Measurements from ENCODE around the gene TLCD2. TPM values are rescaled to one million over a fixed set of nuclear protein-coding genes. Genes with fewer than 3 reads are reported as not detected.

The TLCD2 gene
- total and polyA plus RNA-seq, 2 experiments from 2014 or later, result 0.70 to 1.4 TPM

GRCh38 chr17:1758807-1759206, 48.6 kb upstream of the TLCD2 start:
- peaks cover 10% of the 10 kb centered on the region for H3K27me3 Mint-ChIP-seq (ENCODE audit: insufficient read depth, low read depth, poor library complexity)
- no peaks in the 10 kb centered on the region for H3K9me2 ChIP-seq (ENCODE audit: insufficient read depth)
- no peaks in the 10 kb centered on the region for H4K20me1 ChIP-seq (replicated peaks; ENCODE audit: insufficient read depth)
- H3K36me3 Mint-ChIP-seq (ENCODE audit: low read depth), result no peaks in the 10 kb centered on the region
- peaks cover 6% of the 10 kb centered on the region; the same call in 1 of the 2 replicates for H3F3A ChIP-seq (replicated peaks; ENCODE audit: low read depth)
- H3K27ac ChIP-seq (ENCODE audit: low read depth), result no peak overlapping the region
- no peaks in the 10 kb centered on the region for H3K36me3 ChIP-seq (ENCODE audit: insufficient read depth)
- H3K27me3 ChIP-seq (ENCODE audit: insufficient read depth), result no peaks in the 10 kb centered on the region
- H3K4me1 Mint-ChIP-seq, result peaks cover 31% of the 10 kb centered on the region
- no peak overlapping the region for H3K27ac Mint-ChIP-seq
- DNase-seq (ENCODE audit: low spot score) (no peak), ATAC-seq (no peak)
- H3K9me3 Mint-ChIP-seq, result no peaks in the 10 kb centered on the region; the same call in 2 of the 3 replicates
- H3K79me2 ChIP-seq (replicated peaks; ENCODE audit: insufficient read depth), result no peaks in the 10 kb centered on the region
- H2AFZ ChIP-seq, result no peak overlapping the region
- peaks cover 17% of the 10 kb centered on the region for H3K4me1 ChIP-seq (ENCODE audit: insufficient read depth)
- no peak for TF ChIP-seq NANOG (IDR thresholded peaks at IDR 0.05; ENCODE audit: borderline replicate concordance)
- TF ChIP-seq CREB1 (CRISPR knock-in tag; IDR thresholded peaks at IDR 0.05; ENCODE audit: low read depth), result no peak
- no peak for TF ChIP-seq STAT1 (IDR thresholded peaks at IDR 0.05; ENCODE audit: unreplicated experiment)
- TF ChIP-seq EZH2 (IDR thresholded peaks at IDR 0.05; ENCODE audit: low read depth, unreplicated experiment), result no peak
- TF ChIP-seq JUNB (IDR thresholded peaks at IDR 0.05; ENCODE audit: unreplicated experiment), result no peak
- TF ChIP-seq EZH2phosphoT487 (IDR thresholded peaks at IDR 0.05; ENCODE audit: unreplicated experiment), result no peak
- no peak for TF ChIP-seq ETS1 (IDR thresholded peaks at IDR 0.05)
- TF ChIP-seq ZNF462 (CRISPR knock-in tag; IDR thresholded peaks at IDR 0.05), result no peak
- no peak for TF ChIP-seq REST (IDR thresholded peaks at IDR 0.05; ENCODE audit: unreplicated experiment)
- TF ChIP-seq, protein P1, sequence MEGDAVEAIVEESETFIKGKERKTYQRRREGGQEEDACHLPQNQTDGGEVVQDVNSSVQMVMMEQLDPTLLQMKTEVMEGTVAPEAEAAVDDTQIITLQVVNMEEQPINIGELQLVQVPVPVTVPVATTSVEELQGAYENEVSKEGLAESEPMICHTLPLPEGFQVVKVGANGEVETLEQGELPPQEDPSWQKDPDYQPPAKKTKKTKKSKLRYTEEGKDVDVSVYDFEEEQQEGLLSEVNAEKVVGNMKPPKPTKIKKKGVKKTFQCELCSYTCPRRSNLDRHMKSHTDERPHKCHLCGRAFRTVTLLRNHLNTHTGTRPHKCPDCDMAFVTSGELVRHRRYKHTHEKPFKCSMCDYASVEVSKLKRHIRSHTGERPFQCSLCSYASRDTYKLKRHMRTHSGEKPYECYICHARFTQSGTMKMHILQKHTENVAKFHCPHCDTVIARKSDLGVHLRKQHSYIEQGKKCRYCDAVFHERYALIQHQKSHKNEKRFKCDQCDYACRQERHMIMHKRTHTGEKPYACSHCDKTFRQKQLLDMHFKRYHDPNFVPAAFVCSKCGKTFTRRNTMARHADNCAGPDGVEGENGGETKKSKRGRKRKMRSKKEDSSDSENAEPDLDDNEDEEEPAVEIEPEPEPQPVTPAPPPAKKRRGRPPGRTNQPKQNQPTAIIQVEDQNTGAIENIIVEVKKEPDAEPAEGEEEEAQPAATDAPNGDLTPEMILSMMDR (conservative IDR thresholded peaks at IDR 0.05; ENCODE audit: low read depth in 2 of 2), result no peak
- no peak for TF ChIP-seq POLR2AphosphoS5 (IDR thresholded peaks at IDR 0.05; ENCODE audit: low read depth)
- no peak overlapping the region for H3K4me2 ChIP-seq
- H3K4me3 ChIP-seq, result no peak overlapping the region
- no peak overlapping the region for H3K4me3 Mint-ChIP-seq

All from GM23338 (cell line).